HG03159 (cell line): ENCODE results near the gene ATP11B.
"Not testable (repeated sequence)": the region's sequence is repeated elsewhere in the genome, so short reads cannot be mapped to it uniquely, and the experiment has no call there.

ENCODE experiments used
- ATAC-seq: cut with Tn5 transposase; IDR thresholded peaks from one replicate; pipeline ENCODE4 v1.9.1; 2021; ENCODE audit warnings: mild to moderate bottlenecking, moderate library complexity; ENCODE audit not compliant: unreplicated experiment

The ATP11B gene

GRCh38 chr3:182824957-182825356 lies 31.7 kb downstream of the ATP11B start:
- ATAC-seq = no peak

- no peak for ATAC-seq
These were observed 36.6 kb downstream of the ATP11B start for GRCh38 chr3:182829761-182830405.

- no peak for ATAC-seq
These were observed 44.7 kb downstream of the ATP11B start for GRCh38 chr3:182837855-182838454.

- ATAC-seq = no peak
These were observed 50.2 kb downstream of the ATP11B start for GRCh38 chr3:182843478-182843877.

- ATAC-seq = no peak
These were observed 55.6 kb downstream of the ATP11B start for GRCh38 chr3:182848906-182849305.

GRCh38 chr3:182855076-182855475 lies 61.8 kb downstream of the ATP11B start:
- ATAC-seq = no peak

GRCh38 chr3:182861348-182861747 lies 68.0 kb downstream of the ATP11B start:
- ATAC-seq = no peak

- no peak for ATAC-seq
These were observed 69.0 kb downstream of the ATP11B start for GRCh38 chr3:182862159-182862860.

GRCh38 chr3:182869059-182869458 lies 75.8 kb downstream of the ATP11B start:
- no peak for ATAC-seq

- ATAC-seq = not testable (repeated sequence)
These were observed 77.6 kb downstream of the ATP11B start for GRCh38 chr3:182870917-182871316.

GRCh38 chr3:182879031-182879611 lies 85.8 kb downstream of the ATP11B start:
- no peak for ATAC-seq

- no peak for ATAC-seq
These were observed 93.2 kb downstream of the ATP11B start for GRCh38 chr3:182886497-182886896.

GRCh38 chr3:182889948-182890629 lies 96.8 kb downstream of the ATP11B start:
- no peak for ATAC-seq

GRCh38 chr3:182891364-182891763 lies 98.1 kb downstream of the ATP11B start:
- no peak for ATAC-seq

GRCh38 chr3:182892226-182892625 lies 98.9 kb downstream of the ATP11B start:
- ATAC-seq = no peak

GRCh38 chr3:182895513-182896112 lies 102.3 kb downstream of the ATP11B start:
- no peak for ATAC-seq

GRCh38 chr3:182896553-182896952 lies 103.2 kb downstream of the ATP11B start:
- ATAC-seq = no peak

- ATAC-seq = no peak
These were observed 108.9 kb downstream of the ATP11B start for GRCh38 chr3:182902236-182902635.

GRCh38 chr3:182904164-182904563 lies 110.9 kb downstream of the ATP11B start:
- no peak for ATAC-seq

- ATAC-seq = no peak
These were observed 112.3 kb downstream of the ATP11B start for GRCh38 chr3:182905623-182906022.

- no peak for ATAC-seq
These were observed 112.7 kb downstream of the ATP11B start for GRCh38 chr3:182906036-182906435.
